GM21381 (cell line): ENCODE data around the gene VWA8.
"Not testable (repeated sequence)": the region's sequence is repeated elsewhere in the genome, so short reads cannot be mapped to it uniquely, and the experiment has no call there.

Source experiments
- ATAC-seq: cut with Tn5 transposase; IDR thresholded peaks from one replicate; pipeline ENCODE4 v1.9.1; 2021; ENCODE audit warnings: mild to moderate bottlenecking, moderate library complexity; ENCODE audit not compliant: unreplicated experiment

VWA8 gene

DNA sequence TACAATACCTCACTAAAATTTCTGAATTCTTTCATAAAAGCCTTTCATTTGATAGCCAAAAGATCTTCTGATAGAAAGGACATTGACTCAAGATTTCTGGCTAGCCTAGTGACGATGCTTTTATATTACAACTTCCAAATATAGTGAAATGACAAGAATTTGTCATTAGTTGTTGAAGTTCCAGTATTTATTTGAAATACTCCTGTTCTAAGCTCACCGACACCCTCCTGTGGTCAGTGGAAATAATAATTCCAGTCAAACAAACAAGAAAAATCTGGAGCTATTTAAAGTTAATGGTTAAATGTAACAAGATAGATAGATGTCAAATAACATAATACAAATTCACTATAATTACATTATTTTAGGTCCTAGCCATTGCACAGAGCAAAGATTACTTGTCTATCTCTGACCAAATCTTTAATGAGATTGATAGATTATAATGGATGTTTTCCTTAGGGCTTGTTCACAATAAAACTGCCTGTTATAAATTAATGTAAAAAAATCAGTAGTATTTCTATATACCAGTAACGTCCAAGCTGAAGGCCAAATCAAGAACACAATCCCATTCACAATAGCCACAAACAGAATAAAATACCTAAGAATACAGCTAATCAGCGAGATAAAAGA, 308.1 kb downstream of the VWA8 start:
- ATAC-seq = no peak

DNA sequence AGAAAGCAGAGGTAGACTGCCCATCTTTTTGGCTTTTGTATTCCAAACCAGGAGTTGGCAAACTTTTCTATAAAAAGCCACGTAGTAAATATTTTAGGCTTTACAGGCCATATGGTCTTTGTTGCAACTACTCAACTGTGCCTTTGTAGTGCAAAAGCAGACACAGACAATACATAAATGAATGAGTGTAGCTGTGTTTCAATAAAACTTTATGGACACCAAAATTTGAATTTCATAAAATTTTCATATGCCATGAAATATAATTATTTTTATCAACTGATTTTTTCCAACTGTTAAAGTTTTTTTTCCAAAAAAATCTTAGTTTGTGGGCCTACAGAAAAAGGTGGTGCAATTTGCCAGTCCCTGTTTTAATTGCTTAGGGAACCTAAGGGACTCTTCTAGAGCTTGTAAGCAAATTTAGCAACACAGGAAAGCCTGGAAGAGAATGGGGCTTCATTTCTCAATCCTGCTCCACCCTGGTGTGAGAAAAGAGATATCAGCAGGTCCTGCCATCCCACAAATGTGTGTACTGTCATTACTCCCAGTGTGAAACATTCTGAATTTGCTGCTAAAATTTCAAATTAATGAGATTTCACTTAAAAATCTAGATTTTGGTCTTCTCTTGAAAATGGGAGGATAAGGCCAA, 309.4 kb downstream of the VWA8 start:
- no peak for ATAC-seq

DNA sequence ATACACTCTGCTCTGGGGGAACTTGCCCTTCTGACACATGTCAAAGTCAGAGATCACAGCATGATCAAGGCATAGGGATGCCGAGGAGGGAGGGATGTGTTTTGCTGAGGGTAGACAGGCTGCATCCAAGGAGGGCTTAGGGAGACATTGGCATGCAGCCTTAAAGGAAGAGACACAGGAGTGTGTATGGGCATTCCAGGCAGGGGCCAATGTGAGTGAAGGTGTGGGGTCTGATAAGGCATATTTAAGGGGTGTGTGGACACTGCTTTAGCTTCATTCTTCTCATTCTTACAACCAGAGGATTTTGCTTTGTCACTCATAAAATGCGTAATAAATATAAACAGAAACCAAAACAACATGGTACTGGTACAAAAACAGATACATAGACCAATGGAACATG, 310.2 kb downstream of the VWA8 start:
- ATAC-seq = no peak

DNA sequence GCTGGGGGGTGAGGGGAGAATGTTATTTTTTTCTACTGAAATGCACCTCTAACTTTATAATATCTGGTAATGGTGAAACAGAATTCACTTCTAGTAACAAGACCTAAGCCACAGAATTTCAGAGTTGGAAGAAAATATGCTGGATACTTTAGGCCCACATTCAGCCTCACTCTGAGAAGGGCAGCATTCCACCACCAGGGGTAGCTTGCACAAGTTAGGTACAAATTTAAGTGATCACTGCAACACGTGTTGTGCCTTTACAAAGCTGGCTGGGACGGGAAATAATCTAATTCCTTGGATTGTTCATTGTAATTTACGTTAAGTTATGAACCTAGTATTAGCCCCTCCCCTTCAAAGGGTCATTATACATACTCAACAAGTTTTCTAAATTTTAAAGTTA, 311.2 kb downstream of the VWA8 start:
- no peak for ATAC-seq

DNA sequence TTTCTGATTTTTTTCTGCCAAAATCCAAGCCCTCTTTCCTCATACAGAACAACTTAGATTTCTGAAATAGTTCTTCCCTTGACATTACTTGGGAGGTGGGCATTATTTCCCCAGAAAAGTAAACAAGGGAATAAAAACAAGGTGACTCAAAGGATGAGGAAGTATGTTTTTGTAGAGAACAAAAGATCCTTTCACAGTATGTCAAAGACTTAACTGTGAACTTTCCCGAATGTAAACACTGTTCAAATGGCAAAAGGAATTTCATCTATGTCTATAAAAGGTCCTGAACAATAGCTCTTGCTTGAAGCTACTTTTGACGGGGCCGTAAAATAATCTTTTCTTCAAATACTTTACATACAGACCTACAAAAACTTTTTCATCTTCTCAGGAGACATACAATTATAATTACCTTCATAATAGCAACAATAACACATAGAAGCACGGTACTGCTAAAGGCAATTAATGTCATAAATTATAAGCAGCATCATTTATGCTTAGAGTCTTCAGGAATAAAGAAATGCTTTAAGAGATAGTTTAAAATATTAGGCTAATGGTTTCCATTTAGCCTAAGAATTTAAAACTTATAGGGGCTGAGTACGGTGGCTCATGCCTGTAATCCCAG, 312.5 kb downstream of the VWA8 start:
- ATAC-seq = no peak

DNA sequence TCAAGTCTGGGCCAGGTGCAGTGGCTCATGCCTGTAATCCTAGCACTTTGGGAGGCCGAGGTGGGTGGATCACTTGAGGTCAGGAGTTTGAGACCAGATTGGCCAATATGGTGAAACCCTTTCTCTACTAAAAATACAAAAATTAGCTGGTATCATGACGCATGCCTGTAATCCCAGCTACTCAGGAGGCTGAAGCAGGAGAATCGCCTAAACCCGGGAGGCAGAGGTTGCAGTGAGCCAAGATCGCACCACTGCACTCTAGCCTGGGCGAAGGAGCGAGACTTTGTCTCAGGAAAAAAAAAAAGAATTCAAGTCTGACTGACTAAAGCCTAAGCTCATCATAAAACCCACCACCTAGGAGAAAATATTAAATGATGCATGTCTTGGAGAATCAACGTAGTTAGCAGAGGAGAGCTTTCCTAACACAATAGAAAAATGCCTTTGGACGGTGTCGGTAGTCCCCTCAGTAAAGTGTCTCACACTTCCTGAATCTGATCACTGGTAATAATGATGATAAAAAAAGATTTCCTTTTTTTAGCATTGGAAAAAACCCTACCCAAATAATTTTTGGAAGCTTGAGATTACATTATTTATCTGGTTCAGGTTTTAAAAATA, 313.1 kb downstream of the VWA8 start:
- not testable (repeated sequence) for ATAC-seq

DNA sequence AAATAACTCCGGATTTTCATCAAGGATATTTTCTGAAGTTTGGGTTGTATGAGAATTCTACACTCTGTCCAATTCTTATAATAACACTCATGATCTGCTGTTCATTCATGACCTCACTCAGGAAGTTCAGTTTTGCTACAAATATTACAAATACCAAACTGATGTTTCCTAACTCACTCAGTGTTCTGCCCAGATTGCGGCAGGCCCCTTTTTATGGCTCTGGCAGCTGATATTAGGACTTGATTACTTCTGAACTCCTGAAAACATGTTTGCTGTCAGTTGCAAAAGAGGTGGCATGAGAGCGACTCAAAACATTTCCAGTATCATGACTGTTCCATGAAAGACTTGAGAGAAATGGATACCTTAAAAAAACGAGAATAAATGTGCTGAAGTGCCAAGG, 315.6 kb downstream of the VWA8 start:
- no peak for ATAC-seq

DNA sequence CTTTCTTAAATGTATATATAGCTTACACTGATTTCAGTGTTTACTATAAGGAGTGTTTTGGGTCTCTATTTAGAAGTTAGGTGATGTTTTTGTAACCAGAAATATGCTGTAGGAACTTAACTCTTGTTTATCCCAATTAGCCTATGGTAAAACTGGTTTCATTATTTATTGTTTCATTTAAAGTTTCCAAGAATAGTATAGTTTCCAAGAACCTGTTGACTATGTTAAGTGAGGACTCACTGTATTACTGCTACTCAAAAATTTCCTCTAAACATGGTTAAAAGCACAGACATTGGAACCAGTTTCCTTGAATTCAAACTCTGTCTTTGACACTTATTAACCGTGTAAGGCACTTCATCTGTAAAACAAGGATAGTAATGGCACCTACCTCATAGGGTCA, 316.2 kb downstream of the VWA8 start:
- ATAC-seq = no peak

DNA sequence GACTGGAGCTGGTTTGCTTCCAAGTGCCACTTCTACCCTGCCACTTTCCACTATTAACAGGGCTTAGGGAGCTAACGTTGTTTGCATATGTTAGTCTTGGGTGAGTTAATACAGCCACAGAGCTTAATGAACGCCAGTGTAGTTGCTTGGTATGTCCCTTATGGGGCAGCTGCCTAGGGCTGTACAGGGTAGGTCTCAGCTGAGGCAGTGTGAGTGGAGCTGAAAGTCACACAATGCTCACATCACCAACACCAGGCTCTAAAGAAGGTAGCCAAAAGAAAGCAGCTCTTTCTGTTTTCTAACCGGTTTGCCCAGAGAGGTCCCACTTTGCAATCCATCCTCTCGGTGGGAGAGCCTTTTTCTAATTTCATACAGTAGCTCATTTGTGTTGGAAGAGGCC, 317.4 kb downstream of the VWA8 start:
- ATAC-seq = no peak

DNA sequence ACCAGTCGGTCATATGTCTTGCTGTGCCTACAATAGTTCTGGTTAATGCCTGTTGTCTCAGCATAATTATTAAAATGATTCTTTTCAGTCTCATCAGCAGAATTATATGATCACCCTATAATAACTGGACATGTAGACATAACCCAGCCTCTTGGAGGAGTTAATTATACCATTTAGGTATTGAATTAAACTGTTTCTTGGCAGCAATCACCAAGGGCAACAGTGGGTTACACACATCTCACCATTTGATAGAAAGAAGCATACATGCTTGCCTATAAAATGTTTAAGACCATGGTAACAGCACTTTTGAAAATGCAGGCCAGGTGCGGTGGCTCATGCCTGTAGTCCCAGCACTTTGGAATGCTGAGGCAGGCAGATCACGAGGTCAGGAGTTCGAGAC, 318.9 kb downstream of the VWA8 start:
- ATAC-seq = no peak

DNA sequence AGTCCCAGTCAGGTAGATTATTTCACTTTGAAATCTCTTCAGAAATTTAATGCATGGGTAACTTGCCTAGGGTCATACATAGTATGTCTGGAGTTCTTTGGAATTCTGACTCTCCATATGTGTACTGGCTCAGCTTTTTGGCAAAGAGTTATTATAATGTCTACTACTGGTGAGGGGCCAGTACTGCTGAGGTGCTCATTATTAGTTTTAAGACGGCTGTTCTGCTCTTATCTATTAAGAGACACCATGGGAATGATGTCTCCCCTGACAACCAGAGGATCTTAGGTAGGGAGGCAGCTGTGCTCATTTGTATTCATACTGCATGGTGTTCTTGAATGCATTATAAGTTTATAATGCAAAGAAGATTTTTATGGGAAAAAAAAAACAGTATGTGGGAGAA, 319.5 kb downstream of the VWA8 start:
- ATAC-seq = no peak

DNA sequence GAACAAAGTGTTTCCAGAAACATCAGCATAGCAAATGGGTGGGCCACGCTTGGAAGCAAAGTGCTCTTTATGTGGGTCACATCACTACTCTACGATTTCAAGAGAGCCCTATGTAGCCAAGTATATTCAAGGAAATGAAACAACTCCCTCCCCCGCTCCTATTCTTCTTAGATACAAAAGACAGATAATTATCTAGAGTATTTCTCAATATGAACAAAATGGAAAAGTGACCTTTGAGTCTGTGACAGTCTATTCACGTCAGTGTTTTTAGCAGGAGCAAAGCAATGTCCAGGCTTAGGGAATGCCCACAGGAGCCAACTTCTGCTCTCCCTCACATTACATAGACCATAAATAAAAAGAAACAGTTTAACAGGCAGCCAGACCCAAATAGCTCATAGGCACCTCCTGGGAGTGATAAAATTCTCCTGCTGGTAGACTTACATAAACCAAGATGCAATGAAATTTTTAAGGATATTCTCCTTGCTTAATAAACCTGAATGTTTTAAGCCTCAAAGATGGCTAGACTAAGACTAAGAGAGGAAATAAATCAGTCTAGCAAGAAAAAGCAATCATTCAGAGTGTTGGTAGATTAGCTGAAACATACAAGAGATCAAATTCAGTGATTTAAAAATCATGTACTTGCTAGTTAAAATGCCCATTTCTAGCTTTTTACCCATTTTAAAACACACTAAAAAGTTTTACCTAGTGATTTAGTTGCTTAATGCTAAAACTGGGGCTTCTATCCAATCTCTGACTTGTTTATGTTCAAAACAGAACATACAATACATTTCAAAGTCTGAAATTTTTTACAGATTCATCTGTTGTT, 320.7 kb downstream of the VWA8 start:
- no peak for ATAC-seq

DNA sequence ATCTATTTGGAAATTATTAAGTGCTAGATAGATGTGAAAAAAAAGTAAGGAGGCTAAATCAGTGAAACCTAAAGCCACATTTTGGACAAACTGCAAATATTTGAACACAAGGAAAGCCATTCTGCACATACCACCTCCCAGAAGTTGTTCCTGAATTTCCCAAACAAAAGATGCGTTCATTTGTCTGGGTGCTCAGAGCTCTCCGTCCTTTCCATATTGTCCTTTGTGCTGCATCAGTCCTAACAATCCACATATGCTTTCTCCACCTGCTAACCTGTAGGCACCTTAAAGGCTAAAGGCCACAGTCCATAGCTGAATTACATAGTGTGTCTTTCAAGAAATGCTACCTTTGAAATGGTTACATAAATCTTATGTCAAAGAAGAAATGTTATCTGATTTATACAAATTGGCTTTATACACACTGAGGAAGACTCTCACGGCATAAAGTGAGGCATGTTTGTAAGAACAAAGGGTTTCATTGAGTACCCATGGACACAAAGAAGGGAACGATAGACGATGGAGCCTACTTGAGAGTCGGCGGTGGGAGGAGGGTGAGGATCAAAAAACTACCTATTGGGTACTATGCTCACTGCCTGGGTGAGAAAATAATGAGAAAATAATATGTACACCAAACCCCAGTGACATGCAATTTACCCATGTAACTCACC, 321.5 kb downstream of the VWA8 start:
- no peak for ATAC-seq

DNA sequence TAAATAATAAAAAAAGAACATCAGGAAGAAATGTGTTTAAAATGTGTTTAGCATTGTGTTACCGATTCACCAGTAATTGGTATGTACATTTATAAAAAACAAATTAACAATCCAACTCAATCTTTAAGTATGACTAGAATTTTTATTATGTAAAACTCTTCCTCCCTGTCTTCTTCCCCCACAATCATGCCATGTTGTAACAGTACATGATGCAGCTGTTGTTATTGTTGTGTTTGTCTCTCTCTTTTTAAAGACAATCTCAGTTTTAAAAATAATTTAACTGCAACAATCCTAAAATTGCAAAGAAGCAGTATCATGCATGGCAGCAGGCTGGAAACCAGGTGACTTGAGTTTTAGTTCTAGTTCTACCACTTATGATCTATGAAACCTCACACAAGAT, 323.3 kb downstream of the VWA8 start:
- no peak for ATAC-seq

DNA sequence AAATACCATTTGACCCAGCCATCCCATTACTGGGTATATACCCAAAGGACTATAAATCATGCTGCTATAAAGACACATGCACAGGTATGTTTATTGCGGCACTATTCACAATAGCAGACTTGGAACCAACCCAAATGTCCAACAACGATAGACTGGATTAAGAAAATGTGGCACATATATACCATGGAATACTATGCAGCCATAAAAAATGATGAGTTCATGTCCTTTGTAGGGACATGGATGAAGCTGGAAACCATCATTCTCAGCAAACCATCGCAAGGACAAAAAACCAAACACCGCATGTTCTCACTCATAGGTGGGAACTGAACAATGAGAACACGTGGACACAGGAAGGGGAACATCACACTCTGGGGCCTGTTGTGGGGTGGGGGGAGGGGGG, 323.9 kb downstream of the VWA8 start:
- not testable (repeated sequence) for ATAC-seq

DNA sequence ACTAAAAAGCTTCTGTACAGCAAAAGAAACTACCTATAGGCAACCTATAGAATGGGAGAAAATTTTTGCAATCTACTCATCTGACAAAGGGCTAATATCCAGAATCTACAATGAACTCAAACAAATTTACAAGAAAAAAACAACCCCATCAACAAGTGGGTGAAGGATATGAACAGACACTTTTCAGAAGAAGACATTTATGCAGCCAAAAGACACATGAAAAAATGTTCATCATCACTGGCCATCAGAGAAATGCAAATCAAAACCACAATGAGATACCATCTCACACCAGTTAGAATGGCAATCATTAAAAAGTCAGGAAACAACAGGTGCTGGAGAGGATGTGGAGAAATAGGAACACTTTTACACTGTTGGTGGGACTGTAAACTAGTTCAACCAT, 324.3 kb downstream of the VWA8 start:
- not testable (repeated sequence) for ATAC-seq

DNA sequence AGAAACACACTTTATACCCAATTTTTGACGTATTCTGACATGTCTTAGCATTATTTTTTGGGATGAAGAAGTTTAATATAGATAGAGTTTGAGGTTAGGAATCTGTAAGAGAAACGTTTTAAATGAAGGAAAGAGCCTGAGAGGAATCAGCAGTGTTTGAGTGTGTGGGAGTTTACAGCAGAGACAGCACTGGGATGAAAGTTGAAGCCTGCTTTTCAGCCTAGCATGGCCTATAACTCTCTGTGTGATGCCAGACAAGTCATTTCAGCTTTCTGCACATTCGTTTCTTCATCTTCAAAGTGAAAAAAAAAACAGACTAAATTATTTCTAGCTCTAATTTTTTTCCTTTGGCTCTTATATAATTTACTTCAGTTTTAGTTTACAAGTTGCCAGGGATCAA, 326.5 kb downstream of the VWA8 start:
- no peak for ATAC-seq

DNA sequence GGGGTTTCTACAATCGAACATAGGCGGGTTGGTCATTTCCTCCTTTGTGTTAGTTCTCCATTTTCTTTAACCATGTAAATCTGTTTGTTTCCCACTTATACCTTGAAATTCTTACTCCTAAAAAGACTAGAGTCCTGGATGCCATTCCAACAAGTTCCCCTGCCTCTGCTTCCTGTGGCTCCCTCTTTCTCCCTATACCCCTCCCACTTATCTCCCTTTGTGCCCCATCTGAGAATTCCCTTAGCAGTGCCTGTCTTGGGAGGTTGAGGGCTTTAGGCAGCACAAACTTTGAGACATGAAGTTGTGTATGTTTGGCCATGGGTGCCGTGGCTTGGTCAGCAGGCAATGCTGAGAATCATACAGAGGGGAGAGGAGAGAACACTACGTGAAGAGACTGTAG, 327.1 kb downstream of the VWA8 start:
- no peak for ATAC-seq

DNA sequence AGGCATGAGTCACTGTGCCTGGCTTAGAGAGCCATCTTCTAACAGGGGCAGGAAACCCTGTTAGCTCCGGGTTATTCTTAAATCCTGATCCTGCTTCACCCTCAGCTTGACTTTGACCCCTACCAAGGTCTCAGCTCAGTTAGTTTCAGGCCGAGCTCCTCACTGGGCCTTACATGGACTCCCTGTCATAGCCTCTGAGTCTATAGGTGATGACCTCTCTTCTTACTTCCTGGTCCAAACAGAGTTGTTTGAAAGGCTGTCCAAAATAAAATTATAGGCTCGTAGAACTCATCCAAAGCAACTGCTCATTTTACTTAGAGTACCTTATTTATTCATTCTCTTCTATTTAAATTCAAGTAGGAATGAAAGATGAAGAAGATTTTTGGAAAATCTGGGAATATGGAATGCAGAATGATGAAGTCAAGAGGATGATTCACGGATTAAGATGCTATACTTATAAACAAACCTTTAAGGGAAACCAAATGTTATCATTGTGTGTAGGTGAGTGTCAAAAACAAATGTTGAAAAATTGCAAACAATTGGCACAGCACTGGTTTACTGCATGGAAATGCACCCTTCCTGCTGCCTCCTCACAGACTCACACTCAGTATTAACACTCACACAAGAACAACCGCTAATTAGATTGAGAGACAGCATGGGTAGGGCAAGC, 329.5 kb downstream of the VWA8 start:
- no peak for ATAC-seq

DNA sequence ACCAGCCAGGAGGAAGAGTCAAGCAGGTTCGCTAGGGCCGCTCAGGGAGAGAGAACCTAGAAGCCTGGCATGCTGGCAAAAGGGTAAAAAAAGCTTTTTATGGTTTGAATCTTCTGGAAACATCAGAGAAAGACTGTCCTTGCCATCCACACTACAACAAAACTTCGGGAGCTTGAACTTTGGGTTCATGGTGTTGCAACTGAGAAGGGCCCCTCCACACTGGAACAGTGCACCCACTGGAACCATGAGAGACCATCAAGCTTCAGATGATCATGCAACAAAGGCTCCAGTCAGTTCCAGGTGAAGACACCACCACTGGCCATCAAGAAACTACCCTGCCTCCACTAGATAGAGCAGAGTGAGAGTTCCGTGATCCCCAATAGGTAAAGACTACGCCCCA, 333.5 kb downstream of the VWA8 start:
- no peak for ATAC-seq
